Measurements from ENCODE around the gene ARRDC1. TPM values are rescaled to one million over a fixed set of nuclear protein-coding genes. Genes with fewer than 3 reads are reported as not detected.

The ARRDC1 gene
- total and polyA plus RNA-seq, 9 of the 15 experiments (the other 6 are each of a cell fraction or from before 2014, with no cell fraction given) = 0.21 to 45.3 (median 18.6) TPM

DNA sequence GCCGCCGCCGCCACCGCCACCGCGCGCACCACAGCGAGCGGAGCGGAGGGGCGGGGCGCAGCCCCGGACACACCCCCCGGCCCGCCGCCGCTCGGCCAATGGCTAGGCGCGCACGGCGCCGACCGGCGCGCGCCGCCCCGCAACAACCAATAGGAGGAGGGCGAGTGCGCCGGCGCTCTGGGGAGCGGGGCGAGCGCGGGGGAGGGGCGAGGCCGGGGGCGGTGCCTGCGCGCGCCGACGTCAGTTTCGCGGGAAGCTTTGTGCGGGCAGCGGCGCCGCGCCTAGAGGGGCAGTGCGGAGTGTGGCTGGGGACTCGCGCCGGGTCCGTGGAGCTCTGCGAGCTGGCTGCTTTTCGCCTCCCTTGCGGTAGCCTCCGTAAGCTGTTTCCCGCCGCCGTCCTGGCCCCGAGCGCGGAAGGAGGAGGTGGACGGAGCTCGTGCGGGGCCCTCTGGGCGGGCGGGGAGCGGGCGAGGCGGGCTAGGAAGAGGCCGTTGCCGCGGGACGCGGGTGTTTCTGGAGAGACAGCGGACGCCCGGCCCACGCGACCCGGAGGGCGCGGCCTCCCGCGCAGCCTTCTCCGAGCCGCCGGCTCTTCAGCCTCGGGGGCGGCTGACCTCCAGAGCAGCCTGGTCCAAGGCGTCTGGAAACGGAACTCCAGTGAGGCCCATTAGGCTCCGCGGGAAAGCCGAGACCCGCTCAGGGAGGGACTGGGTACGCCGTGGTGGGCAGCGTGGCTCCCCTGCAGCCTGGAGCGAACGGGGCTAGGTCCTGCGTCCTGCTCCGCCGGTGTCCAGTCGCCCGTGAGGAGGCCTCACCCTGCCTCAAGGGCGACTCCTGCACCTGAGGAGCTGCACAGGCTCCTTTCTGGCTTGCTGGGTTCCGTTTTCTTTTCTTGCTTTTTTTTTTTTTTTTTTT is 14.8 kb upstream of the ARRDC1 start, which contains the start of gene ZMYND19 (continued):
- TF ChIP-seq SRSF7 (optimal IDR thresholded peaks at IDR 0.05; ENCODE audit: low read depth, low read length) = no peak
- no peak for TF ChIP-seq DPF2 (IDR thresholded peaks at IDR 0.05)
- TF ChIP-seq NFIC (IDR thresholded peaks at IDR 0.05) = 0 out of 2 replicates have a peak, but pooled peaks have one; percentile 12
- TF ChIP-seq PTRF (tag; IDR thresholded peaks at IDR 0.05) = no peak
- TF ChIP-seq BRD4 (IDR thresholded peaks at IDR 0.05) = no peak
- TF ChIP-seq ZKSCAN8 (CRISPR knock-in tag; IDR thresholded peaks at IDR 0.05) = no peak
- TF ChIP-seq, protein P1, sequence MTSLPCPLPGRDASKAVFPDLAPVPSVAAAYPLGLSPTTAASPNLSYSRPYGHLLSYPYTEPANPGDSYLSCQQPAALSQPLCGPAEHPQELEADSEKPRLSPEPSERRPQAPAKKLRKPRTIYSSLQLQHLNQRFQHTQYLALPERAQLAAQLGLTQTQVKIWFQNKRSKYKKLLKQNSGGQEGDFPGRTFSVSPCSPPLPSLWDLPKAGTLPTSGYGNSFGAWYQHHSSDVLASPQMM (CRISPR knock-in tag; IDR thresholded peaks at IDR 0.05) = no peak
- TF ChIP-seq MYC (IDR thresholded peaks at IDR 0.05; ENCODE audit: low read depth, low read length) = peak; percentile 45; the same call in 1 of the 2 replicates
- TF ChIP-seq MYC (CRISPR knock-in tag; IDR thresholded peaks at IDR 0.05; ENCODE audit: borderline replicate concordance, low read depth) = no peak
- peak; percentile 53 to 78 for TF ChIP-seq MNT (conservative IDR thresholded peaks at IDR 0.05)
- TF ChIP-seq FOSL1 (tag; conservative IDR thresholded peaks at IDR 0.05) = no peak
- TF ChIP-seq, protein P2, sequence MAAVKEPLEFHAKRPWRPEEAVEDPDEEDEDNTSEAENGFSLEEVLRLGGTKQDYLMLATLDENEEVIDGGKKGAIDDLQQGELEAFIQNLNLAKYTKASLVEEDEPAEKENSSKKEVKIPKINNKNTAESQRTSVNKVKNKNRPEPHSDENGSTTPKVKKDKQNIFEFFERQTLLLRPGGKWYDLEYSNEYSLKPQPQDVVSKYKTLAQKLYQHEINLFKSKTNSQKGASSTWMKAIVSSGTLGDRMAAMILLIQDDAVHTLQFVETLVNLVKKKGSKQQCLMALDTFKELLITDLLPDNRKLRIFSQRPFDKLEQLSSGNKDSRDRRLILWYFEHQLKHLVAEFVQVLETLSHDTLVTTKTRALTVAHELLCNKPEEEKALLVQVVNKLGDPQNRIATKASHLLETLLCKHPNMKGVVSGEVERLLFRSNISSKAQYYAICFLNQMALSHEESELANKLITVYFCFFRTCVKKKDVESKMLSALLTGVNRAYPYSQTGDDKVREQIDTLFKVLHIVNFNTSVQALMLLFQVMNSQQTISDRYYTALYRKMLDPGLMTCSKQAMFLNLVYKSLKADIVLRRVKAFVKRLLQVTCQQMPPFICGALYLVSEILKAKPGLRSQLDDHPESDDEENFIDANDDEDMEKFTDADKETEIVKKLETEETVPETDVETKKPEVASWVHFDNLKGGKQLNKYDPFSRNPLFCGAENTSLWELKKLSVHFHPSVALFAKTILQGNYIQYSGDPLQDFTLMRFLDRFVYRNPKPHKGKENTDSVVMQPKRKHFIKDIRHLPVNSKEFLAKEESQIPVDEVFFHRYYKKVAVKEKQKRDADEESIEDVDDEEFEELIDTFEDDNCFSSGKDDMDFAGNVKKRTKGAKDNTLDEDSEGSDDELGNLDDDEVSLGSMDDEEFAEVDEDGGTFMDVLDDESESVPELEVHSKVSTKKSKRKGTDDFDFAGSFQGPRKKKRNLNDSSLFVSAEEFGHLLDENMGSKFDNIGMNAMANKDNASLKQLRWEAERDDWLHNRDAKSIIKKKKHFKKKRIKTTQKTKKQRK (IDR thresholded peaks at IDR 0.05; ENCODE audit: borderline replicate concordance, low read depth, low read length) = no peak

All from K562 (cell line).